Gastroesophageal sphincter (tissue), 4 donors: ENCODE data around the gene GALR3. TPM values are rescaled to one million over a fixed set of nuclear protein-coding genes. Genes with fewer than 3 reads are reported as not detected.
A peak's percentile ranks its signal among the peaks of the same experiment; 100 is the strongest.
"Not testable (repeated sequence)": the region's sequence is repeated elsewhere in the genome, so short reads cannot be mapped to it uniquely, and the experiment has no call there.

Experiments used
- ATAC-seq: fragments of 150-250 bp; one replicate; pipeline ENCODE4 v1.9.1; 2016; ENCODE audit warnings: mild to moderate bottlenecking, moderate library complexity
- H3K27ac ChIP-seq, 4 donors: fragments of 200-600 bp; sonication (generic) in 3 of 4; 1 replicate in 3 of 4; 2 replicates in 1 of 4; pipeline ENCODE4 v1.5.1; 2016 to 2019
- H3K27me3 ChIP-seq: fragments of 200-600 bp; sonication (generic); one replicate; pipeline ENCODE4 v1.5.1; 2019
- H3K36me3 ChIP-seq, 2 donors: fragments of 200-600 bp; sonication (generic); one replicate each; pipeline ENCODE4 v1.5.1; 2019; ENCODE audit warnings: control low read depth in 1 of 2
- H3K4me1 ChIP-seq, 3 donors: fragments of 200-600 bp; sonication (generic); 1 replicate in 2 of 3; 2 replicates in 1 of 3; pipeline ENCODE4 v1.5.1; 2016 to 2019; ENCODE audit warnings: control low read depth in 2 of 3
- H3K4me3 ChIP-seq, 2 donors: fragments of 200-600 bp; sonication (generic); one replicate each; pipeline ENCODE4 v1.5.1; 2019; ENCODE audit warnings: mild to moderate bottlenecking in 1 of 2, moderate library complexity in 1 of 2
- H3K9me3 ChIP-seq, 3 donors: fragments of 200-600 bp; sonication (generic); one replicate each; pipeline ENCODE4 v1.5.1; 2017 to 2019; ENCODE audit warnings: control low read depth in 2 of 3
- EP300 ChIP-seq: sonication (generic); formaldehyde crosslinking; IDR thresholded peaks from one replicate; pipeline ENCODE4 v1.6.1; 2017; ENCODE audit warnings: antibody characterized with exemption, mild to moderate bottlenecking
- POLR2A ChIP-seq, 2 donors: fragments of 450-650 bp; IDR thresholded peaks; one replicate each; pipeline ENCODE4 v1.6.1; 2017; ENCODE audit warnings: antibody characterized with exemption in 2 of 2, mild to moderate bottlenecking in 2 of 2, moderate library complexity in 1 of 2
- POLR2AphosphoS5 ChIP-seq: sonication (generic); formaldehyde crosslinking; IDR thresholded peaks from one replicate; pipeline ENCODE4 v1.6.1; 2017; ENCODE audit warnings: antibody characterized with exemption
- WGBS, 2 donors: methylation state at CpG; one replicate each; pipeline ENCODE4 v1.1.5; 2018; ENCODE audit warnings: low coverage in 1 of 2; 5-methylcytosine and 5-hydroxymethylcytosine counted together
- total RNA-seq, 4 donors: library from RNA; depleted of rRNA; stranded (reverse); fragments of >200 nt; gene quantifications; one replicate each; pipeline ENCODE4 v1.1.0, GENCODE V29; 2016
- TF ChIP-seq, protein P1 (sequence below), 4 experiments: fragments of 200-600 bp in 2 of 4; fragments of 450-650 bp in 2 of 4; sonication (generic) in 1 of 4; IDR thresholded peaks; one replicate each; pipeline ENCODE4 v1.5.1; 2017 to 2019; ENCODE audit warnings: antibody characterized with exemption in 4 of 4, mild to moderate bottlenecking in 2 of 4, moderate library complexity in 2 of 4

Gene GALR3
- total RNA-seq, 4 donors from 2014 or later = not detected

DNA sequence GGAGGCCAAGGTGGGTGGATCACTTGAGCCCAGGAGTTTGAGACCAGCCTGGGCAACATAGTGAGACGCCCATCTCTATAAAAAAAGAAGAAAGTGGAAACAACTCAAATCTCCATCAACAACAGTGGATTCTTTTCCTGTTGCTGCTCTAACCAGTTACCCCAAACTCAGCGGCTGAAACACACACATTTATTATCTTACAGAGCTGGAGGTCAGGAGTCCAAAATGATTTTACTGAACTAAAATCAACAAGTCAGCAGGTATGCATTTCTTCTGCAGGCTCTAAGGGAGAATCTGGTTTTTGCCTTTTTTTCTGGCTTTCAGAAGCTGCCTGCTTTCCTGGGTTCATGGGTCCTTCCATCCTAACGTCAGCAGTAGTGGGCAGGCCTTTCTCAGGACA, 27.1 kb upstream of the GALR3 start:
- no peaks in the 10 kb centered on the region for H3K9me3 ChIP-seq
- H3K36me3 ChIP-seq = no peaks in the 10 kb centered on the region
- 93 to 94% methylated on average over 2 of the region's 3 CpGs for WGBS, 2 donors
- ATAC-seq = no peak
- peaks cover 0 to 8% (median 0%) of the 10 kb centered on the region in 3 donors for H3K4me1 ChIP-seq
- TF ChIP-seq EP300 (no peak), POLR2A (IDR thresholded peaks at IDR 0.05) (no peak), POLR2AphosphoS5 (no peak)
- TF ChIP-seq, protein P1, sequence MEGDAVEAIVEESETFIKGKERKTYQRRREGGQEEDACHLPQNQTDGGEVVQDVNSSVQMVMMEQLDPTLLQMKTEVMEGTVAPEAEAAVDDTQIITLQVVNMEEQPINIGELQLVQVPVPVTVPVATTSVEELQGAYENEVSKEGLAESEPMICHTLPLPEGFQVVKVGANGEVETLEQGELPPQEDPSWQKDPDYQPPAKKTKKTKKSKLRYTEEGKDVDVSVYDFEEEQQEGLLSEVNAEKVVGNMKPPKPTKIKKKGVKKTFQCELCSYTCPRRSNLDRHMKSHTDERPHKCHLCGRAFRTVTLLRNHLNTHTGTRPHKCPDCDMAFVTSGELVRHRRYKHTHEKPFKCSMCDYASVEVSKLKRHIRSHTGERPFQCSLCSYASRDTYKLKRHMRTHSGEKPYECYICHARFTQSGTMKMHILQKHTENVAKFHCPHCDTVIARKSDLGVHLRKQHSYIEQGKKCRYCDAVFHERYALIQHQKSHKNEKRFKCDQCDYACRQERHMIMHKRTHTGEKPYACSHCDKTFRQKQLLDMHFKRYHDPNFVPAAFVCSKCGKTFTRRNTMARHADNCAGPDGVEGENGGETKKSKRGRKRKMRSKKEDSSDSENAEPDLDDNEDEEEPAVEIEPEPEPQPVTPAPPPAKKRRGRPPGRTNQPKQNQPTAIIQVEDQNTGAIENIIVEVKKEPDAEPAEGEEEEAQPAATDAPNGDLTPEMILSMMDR (IDR thresholded peaks at IDR 0.05) = no peak
- H3K4me3 ChIP-seq = no peak overlapping the region
- H3K27ac ChIP-seq = no peak overlapping the region
- no peaks in the 10 kb centered on the region for H3K27me3 ChIP-seq

DNA sequence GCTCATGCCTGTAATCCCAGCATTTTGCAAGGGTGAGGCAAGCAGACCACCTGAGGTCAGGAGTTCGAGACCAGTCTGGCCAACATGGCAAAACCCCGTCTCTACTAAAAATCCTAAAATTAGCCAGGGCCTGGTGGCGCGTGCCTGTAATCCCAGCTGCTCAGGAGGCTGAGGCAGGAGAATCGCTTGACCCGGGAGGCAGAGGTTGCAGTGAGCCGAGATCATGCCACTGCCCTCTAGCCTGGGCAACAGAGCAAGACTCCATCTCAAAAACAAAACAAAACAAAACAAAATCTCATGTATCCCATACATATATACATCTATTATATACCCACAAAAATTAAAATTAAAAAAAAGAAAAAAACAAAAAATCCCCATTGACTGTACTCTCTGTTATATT, 25.9 kb upstream of the GALR3 start:
- not testable (repeated sequence) for H3K4me3 ChIP-seq, H3K27ac ChIP-seq, H3K27me3 ChIP-seq, ATAC-seq, H3K36me3 ChIP-seq, H3K4me1 ChIP-seq, H3K9me3 ChIP-seq
- 93% methylated on average over 6 of the region's 7 CpGs; no CpG with 5 or more reads in 1 of the 2 donors for WGBS, 2 donors

DNA sequence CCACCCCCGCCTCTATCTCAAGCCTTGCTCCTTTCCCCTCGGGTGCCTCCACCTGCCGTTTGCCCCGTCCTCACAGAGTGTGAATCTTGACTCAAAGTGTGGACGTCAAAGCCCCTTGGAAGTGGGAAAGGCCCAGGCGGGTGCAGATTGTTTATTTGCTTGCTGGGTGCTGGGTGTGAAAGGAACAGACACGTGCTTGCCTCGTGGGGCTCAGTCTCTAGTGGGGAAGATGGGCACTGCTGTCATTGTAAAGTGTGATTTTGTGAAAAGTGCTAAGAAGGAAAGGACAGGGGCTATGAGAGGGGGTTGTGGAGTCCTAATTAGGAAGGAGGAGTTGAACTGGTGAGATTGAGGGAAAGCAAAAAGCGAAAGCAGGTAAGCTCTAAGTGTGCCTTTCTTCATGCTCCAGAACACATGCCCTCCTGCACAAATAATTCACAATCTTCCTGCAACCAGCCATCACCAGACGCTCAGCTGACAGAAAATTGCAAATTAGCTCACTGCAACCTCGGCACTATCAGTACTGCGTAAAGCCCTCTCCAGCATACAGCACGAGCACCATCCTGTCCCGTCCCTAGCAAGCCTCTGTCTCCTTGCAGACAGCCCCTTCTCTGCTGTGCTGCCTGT, 25.2 kb upstream of the GALR3 start:
- H3K27me3 ChIP-seq = no peaks in the 10 kb centered on the region
- TF ChIP-seq EP300 (no peak), POLR2AphosphoS5 (no peak), POLR2A (IDR thresholded peaks at IDR 0.05) (no peak)
- TF ChIP-seq, protein P1 (IDR thresholded peaks at IDR 0.05) = no peak
- H3K9me3 ChIP-seq = no peaks in the 10 kb centered on the region
- no peak overlapping the region for H3K4me3 ChIP-seq
- H3K4me1 ChIP-seq = peaks cover 0 to 13% (median 2%) of the 10 kb centered on the region in 3 donors
- no peaks in the 10 kb centered on the region for H3K36me3 ChIP-seq
- ATAC-seq = no peak
- no peak overlapping the region for H3K27ac ChIP-seq
- WGBS, 2 donors = 34 to 51% methylated on average over 8 to 11 of the region's 14 CpGs

DNA sequence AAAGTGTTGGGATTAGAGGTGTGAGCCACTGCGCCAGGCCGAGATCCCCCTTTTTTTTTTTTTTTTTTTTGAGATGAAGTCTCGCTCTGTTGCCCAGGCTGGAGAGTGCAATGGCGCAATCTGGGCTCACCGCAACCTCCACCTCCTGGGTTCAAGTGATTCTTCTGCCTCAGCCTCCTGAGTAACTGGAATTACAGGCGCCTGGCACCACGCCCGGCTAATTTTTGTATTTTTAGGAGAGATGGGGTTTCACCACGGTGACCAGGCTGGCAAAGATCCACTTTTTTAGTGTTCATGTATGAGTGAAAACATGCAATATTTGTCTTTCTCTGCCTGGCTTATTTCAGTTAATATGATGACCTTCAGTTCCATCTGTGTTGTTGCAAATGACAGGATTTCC, 23.2 kb upstream of the GALR3 start:
- H3K27ac ChIP-seq, ATAC-seq, H3K27me3 ChIP-seq, H3K4me3 ChIP-seq, H3K9me3 ChIP-seq, H3K36me3 ChIP-seq: not testable (repeated sequence)
- peaks cover 0 to 31% (median 6%) of the 10 kb centered on the region in 3 donors for H3K4me1 ChIP-seq
- 75 to 88% methylated on average over 2 to 4 of the region's 9 CpGs for WGBS, 2 donors

DNA sequence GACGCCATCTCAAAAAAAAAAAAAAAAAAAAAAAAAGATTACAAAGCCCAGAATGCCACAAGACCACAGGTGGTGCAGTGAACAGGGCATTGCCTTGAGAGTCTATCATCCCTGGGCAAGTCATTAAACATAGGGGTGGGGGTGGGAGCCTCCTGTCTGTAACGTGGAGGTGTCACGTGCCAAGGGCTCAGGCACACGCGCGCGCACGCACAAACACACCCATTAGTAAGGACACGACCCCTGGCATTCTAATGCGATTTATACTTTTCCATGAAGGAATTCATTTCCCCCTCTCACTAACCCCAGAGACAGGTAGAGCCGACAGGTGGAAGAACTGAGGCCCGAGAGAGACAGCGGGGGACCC, 21.3 kb upstream of the GALR3 start:
- Histone ChIP-seq H3K9me3 (no peaks in the 10 kb centered on the region), H3K27ac (peak overlapping the region in 2 of 4 donors; percentile 64 to 72), H3K36me3 (no peaks in the 10 kb centered on the region), H3K4me3 (peak overlapping the region; percentile 52 to 69), H3K4me1 (peaks cover 0 to 48% (median 19%) of the 10 kb centered on the region in 3 donors), H3K27me3 (no peaks in the 10 kb centered on the region)
- TF ChIP-seq EP300 = no peak
- TF ChIP-seq POLR2A (IDR thresholded peaks at IDR 0.05) = no peak
- TF ChIP-seq POLR2AphosphoS5 = no peak
- WGBS, 2 donors = 0 to 7% methylated on average over 7 to 9 of the region's 13 CpGs
- no peak for ATAC-seq

DNA sequence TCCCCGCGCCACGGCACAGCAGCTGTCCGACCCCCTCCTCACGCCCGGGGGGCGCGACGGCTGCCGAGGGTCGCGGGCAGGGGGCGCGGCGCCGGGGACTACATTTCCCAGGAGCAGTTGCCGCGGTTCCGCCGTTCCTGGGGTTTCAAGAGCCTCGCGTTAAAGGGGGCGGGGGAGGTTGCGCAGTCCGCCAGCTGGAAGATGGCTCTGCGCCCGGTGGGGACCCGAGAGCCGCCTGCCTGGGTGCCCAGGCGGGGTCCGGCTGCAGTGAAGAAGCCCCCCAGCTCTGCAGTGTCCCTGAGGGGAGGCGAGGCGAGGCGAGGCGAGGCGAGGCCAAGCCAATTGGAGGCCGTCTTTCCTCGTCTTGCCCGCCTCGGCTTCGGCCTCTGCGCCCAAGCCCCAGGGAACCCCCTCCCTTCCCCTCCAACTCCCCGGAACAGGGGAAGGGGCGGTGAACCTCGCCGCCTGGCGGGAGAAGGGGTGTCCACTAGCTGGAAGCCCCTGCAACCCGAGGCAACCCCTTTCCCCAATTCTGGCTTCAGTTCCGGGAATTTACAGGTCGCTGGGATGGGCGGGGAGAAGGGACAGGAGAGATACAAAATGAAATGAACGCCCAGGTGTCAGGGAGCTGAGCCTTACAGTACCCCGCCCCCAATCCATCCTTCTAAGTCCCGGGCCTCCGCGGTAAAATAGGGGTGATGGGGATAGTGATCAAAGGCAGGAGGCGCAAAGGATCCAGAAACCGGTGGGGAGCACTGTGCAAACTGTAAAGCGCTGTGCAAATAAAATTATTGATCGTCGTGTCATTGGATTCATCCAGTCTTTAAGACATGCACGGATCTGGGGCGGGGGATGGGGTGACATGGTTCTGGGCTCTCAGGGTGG, 20.6 kb upstream of the GALR3 start:
- H3K27ac ChIP-seq = peak overlapping the region in 3 of 4 donors; percentile 3 to 72 (median 64)

More for the DNA sequence above, 20.6 kb upstream of the GALR3 start:
- 6 to 22% methylated on average over 6 to 12 of the region's 63 CpGs for WGBS, 2 donors
- Histone ChIP-seq H3K4me3 (peak overlapping the region; percentile 52 to 69), H3K27me3 (no peaks in the 10 kb centered on the region), H3K9me3 (no peaks in the 10 kb centered on the region), H3K4me1 (peaks cover 0 to 54% (median 19%) of the 10 kb centered on the region in 3 donors), H3K36me3 (no peaks in the 10 kb centered on the region)
- TF ChIP-seq POLR2AphosphoS5 (peak; percentile 27), POLR2A (IDR thresholded peaks at IDR 0.05) (peak; percentile 22 to 34), EP300 (no peak)
- TF ChIP-seq, protein P1 (IDR thresholded peaks at IDR 0.05) = peak in 1 of 4 experiments; percentile 15
- no peak for ATAC-seq
